Breast epithelium (tissue), 4 donors: Measurements from ENCODE around the gene HOXB1. TPM values are rescaled to one million over a fixed set of nuclear protein-coding genes. Genes with fewer than 3 reads are reported as not detected.

Experiments
- DNase-seq, 2 donors: peaks; one replicate each; pipeline ENCODE4 v3.0.0-alpha.2; 2019; ENCODE audit warnings: low spot score in 2 of 2
- H3K27ac ChIP-seq, 2 donors: fragments of 200-600 bp; sonication (generic) in 1 of 2; one replicate each; pipeline ENCODE4 v1.5.1; 2016 to 2019; ENCODE audit warnings: mild to moderate bottlenecking in 1 of 2
- H3K27me3 ChIP-seq, 2 donors: fragments of 200-600 bp; sonication (generic) in 1 of 2; one replicate each; pipeline versions ENCODE4 v1.5.1 to v1.6.0; 2017 to 2019; ENCODE audit warnings: control low read depth in 1 of 2, mild to moderate bottlenecking in 1 of 2
- H3K36me3 ChIP-seq: fragments of 200-600 bp; one replicate; pipeline ENCODE4 v1.5.1; 2019
- H3K4me1 ChIP-seq, 2 donors: fragments of 200-600 bp; sonication (generic); one replicate each; pipeline ENCODE4 v1.5.1; 2016 to 2019; ENCODE audit warnings: control low read depth in 1 of 2
- H3K4me3 ChIP-seq, 3 donors: fragments of 200-600 bp; sonication (generic); 1 replicate in 2 of 3; 2 replicates in 1 of 3; pipeline ENCODE4 v1.5.1; 2016 to 2019; ENCODE audit warnings: mild to moderate bottlenecking in 3 of 3, moderate library complexity in 2 of 3
- H3K9me3 ChIP-seq, 2 donors: fragments of 200-600 bp; sonication (generic) in 1 of 2; one replicate each; pipeline ENCODE4 v1.5.1; 2016 to 2019; ENCODE audit warnings: control low read depth in 1 of 2
- POLR2A ChIP-seq: fragments of 450-650 bp; IDR thresholded peaks from one replicate; pipeline ENCODE4 v1.6.1; 2016; ENCODE audit warnings: antibody characterized with exemption, mild to moderate bottlenecking, moderate library complexity
- POLR2AphosphoS5 ChIP-seq, 3 donors: sonication (generic); formaldehyde crosslinking; IDR thresholded peaks; one replicate each; pipeline ENCODE4 v1.6.1; 2017; ENCODE audit warnings: antibody characterized with exemption in 3 of 3
- intact Hi-C: fragments of 100-400 bp; cut with DNase I; formaldehyde crosslinking; loops from one replicate; pipeline ENCODE4 v1.15.1; 2023; ENCODE audit warnings: low total_unique reads
- total RNA-seq, 3 donors: library from RNA; depleted of rRNA; stranded (reverse); fragments of >200 nt; gene quantifications; one replicate each; pipeline ENCODE4 v1.1.0, GENCODE V29; 2016
- TF ChIP-seq, protein P1 (sequence below), 3 donors: fragments of 450-650 bp; IDR thresholded peaks; one replicate each; pipeline ENCODE4 v1.5.1; 2016 to 2017; ENCODE audit warnings: antibody characterized with exemption in 3 of 3, mild to moderate bottlenecking in 3 of 3, moderate library complexity in 3 of 3

The HOXB1 gene
- total RNA-seq, 3 donors from 2014 or later: not detected

- H3K36me3 ChIP-seq: no peaks in the 10 kb centered on the region
- no peak overlapping the region for H3K4me3 ChIP-seq
- DNase-seq: no peak
- H3K27me3 ChIP-seq: peaks cover 0 to 3% of the 10 kb centered on the region in 2 donors
- no peak overlapping the region for H3K27ac ChIP-seq
- H3K4me1 ChIP-seq: no peaks in the 10 kb centered on the region
- TF ChIP-seq POLR2AphosphoS5 (IDR thresholded peaks at IDR 0.05): no peak
- TF ChIP-seq, protein P1, sequence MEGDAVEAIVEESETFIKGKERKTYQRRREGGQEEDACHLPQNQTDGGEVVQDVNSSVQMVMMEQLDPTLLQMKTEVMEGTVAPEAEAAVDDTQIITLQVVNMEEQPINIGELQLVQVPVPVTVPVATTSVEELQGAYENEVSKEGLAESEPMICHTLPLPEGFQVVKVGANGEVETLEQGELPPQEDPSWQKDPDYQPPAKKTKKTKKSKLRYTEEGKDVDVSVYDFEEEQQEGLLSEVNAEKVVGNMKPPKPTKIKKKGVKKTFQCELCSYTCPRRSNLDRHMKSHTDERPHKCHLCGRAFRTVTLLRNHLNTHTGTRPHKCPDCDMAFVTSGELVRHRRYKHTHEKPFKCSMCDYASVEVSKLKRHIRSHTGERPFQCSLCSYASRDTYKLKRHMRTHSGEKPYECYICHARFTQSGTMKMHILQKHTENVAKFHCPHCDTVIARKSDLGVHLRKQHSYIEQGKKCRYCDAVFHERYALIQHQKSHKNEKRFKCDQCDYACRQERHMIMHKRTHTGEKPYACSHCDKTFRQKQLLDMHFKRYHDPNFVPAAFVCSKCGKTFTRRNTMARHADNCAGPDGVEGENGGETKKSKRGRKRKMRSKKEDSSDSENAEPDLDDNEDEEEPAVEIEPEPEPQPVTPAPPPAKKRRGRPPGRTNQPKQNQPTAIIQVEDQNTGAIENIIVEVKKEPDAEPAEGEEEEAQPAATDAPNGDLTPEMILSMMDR (IDR thresholded peaks at IDR 0.05): no peak
- TF ChIP-seq POLR2A: no peak
- intact Hi-C loops: no loop called here
- no peaks in the 10 kb centered on the region for H3K9me3 ChIP-seq
Observed at GRCh38 chr17:48479014-48479402, 51.8 kb downstream of the HOXB1 start.

Other genes starting within 250 kb of the HOXB1 start
- 1 to 10 TPM; 1.1 to 7.5 (median 5.9) TPM for gene SKAP1, start 100.8 kb downstream of the HOXB1 start, total RNA-seq
- gene HOXB2, start 14.1 kb upstream of the HOXB1 start, total RNA-seq: 10 to 100 TPM; 13.6 to 36.4 (median 19.6) TPM
- 1 to 10 TPM; 2.2 to 7.5 (median 2.3) TPM for gene HOXB4, start 47.3 kb upstream of the HOXB1 start, total RNA-seq
- 10 to 100 TPM; 13.8 to 36.7 (median 14.4) TPM for gene HOXB3, start 59.2 kb upstream of the HOXB1 start, total RNA-seq
- gene HOXB5, start 62.8 kb upstream of the HOXB1 start, total RNA-seq: 1 to 10 TPM in 2 of 3 donors, under 1 TPM in 1; 0.44 to 2.0 (median 1.4) TPM
- 10 to 100 TPM in 2 of 3 donors, 1 to 10 TPM in 1; 1.0 to 24.9 (median 18.2) TPM for gene HOXB6, start 74.0 kb upstream of the HOXB1 start, total RNA-seq
- 10 to 100 TPM in 1 of 3 donors, 1 to 10 TPM in 2; 1.5 to 16.8 (median 4.3) TPM for gene HOXB7, start 80.0 kb upstream of the HOXB1 start, total RNA-seq
- gene HOXB8, start 84.3 kb upstream of the HOXB1 start, total RNA-seq: 1 to 10 TPM in 2 of 3 donors, under 1 TPM in 1; 0.59 to 4.6 (median 4.6) TPM
- under 1 TPM; 0.32 to 0.44 (median 0.33) TPM for gene HOXB9, start 95.3 kb upstream of the HOXB1 start, total RNA-seq
- gene PRAC1, start 191.5 kb upstream of the HOXB1 start, total RNA-seq: not detected
- gene PRAC2, start 192.2 kb upstream of the HOXB1 start, total RNA-seq: not detected
- gene HOXB13, start 197.7 kb upstream of the HOXB1 start, total RNA-seq: under 1 TPM in 1 of 3 donors, not detected in 2; 0.16 TPM